GM19463 (cell line): ENCODE data around the gene OR8B4.
A peak's percentile ranks its signal among the peaks of the same experiment; 100 is the strongest.
"Not testable (repeated sequence)": the region's sequence is repeated elsewhere in the genome, so short reads cannot be mapped to it uniquely, and the experiment has no call there.

Source experiments
- ATAC-seq: cut with Tn5 transposase; IDR thresholded peaks from one replicate; pipeline ENCODE4 v1.9.1; 2021; ENCODE audit warnings: mild to moderate bottlenecking, moderate library complexity; ENCODE audit not compliant: unreplicated experiment

Gene OR8B4

GRCh38 chr11:124409906-124410305 lies 14.8 kb downstream of the OR8B4 start:
- ATAC-seq = no peak

- no peak for ATAC-seq
These were observed 19.1 kb downstream of the OR8B4 start for GRCh38 chr11:124405581-124405980.

DNA sequence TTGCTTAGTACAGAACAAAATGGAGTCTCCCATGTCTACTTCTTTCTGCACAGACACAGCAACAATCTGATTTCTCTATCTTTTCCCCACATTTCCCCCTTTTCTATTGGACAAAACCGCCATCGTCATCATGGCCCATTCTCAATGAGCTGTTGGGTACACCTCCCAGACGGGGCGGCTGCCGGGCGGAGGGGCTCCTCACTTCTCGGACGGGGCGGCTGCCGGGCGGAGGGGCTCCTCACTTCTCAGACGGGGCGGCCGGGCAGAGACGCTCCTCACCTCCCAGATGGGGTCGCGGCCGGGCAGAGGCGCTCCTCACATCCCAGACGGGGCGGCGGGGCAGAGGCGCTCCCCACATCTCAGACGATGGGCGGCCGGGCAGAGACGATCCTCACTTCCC lies 21.5 kb downstream of the OR8B4 start:
- ATAC-seq = not testable (repeated sequence)

GRCh38 chr11:124402326-124402922 lies 22.2 kb downstream of the OR8B4 start:
- peak; percentile 85 for ATAC-seq

GRCh38 chr11:124398924-124399323 lies 25.7 kb downstream of the OR8B4 start, which contains the start of gene OR8B3:
Gene OR8B3 (minus strand): TSS chr11:124399024. CDS start chr11:124397351, 1,673 bp downstream.
- ATAC-seq = no peak

DNA sequence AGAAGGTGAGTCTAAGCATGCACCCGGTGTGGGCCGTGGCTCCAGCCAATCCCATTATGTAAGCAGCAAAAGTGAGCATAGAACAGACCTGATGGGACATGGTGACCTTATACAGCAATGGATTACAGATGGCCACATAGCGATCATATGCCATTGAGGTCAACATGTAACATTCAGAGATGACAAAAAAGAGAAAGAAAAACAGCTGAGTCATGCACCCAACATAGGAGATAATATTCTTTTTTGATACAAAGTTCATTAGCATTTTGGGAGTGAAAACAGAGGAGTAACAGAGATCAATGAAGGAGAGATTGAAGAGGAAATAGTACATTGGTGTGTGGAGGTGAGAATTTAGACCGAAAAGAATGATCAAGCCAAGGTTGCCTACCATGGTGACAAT lies 27.8 kb downstream of the OR8B4 start:
- ATAC-seq = not testable (repeated sequence)

GRCh38 chr11:124394408-124394807 lies 30.3 kb downstream of the OR8B4 start:
- ATAC-seq = no peak

GRCh38 chr11:124384399-124384798 lies 40.3 kb downstream of the OR8B4 start, which contains the start of gene OR8B2:
Gene OR8B2 (minus strand): TSS chr11:124384499. CDS start chr11:124383343, 1,156 bp downstream.
- no peak for ATAC-seq

- ATAC-seq = not testable (repeated sequence)
These were observed 41.8 kb downstream of the OR8B4 start for GRCh38 chr11:124382857-124383256.

DNA sequence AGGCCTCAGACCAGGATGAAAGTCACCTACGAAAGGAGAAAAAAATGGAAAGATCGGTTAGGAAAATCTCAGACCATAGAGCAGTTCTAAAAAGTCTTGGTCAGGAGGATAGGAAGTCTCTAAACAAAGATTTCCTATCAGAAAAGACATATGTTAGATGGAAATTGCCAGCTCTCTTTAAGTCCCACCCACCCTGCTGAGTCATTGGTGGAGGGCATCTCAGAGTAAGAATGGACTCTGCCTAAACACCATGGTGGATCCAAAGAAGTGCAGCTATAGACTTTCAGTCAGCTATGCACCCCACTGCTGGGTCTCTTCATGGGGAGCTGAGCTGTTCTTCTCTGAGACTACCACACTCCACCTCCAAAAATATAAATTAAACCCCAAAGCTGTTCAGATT lies 44.1 kb downstream of the OR8B4 start:
- ATAC-seq = no peak

- ATAC-seq = no peak
These were observed 48.4 kb downstream of the OR8B4 start for GRCh38 chr11:124376280-124376679.
